ENCODE measurements around the gene SMIM45.

The SMIM45 gene

GRCh38 chr22:41957941-41958556 is 6.1 kb downstream of the SMIM45 start:
- DNase-seq (ENCODE audit: low read depth, low spot score) (no peak), ATAC-seq (peak; percentile 49)
- Histone ChIP-seq H3K4me3 (ENCODE audit: low read depth in 2 of 2, low read length in 2 of 2) (no peak overlapping the region), H3K9me3 (ENCODE audit: control insufficient read depth, insufficient read depth, low read depth, low read length) (no peaks in the 10 kb centered on the region), H3K27me3 (ENCODE audit: control insufficient read depth, insufficient read depth, low read length) (no peaks in the 10 kb centered on the region), H3K27ac (ENCODE audit: low read length) (no peak overlapping the region), H3K4me1 (ENCODE audit: control insufficient read depth, insufficient read depth, low read length) (peaks cover 5% of the 10 kb centered on the region; the same call in 1 of the 2 replicates), H3K36me3 (ENCODE audit: control insufficient read depth, insufficient read depth, low read length) (no peaks in the 10 kb centered on the region)
- TF ChIP-seq SIN3A (IDR thresholded peaks at IDR 0.05; ENCODE audit: borderline replicate concordance, insufficient read depth, low read depth, low read length) (no peak), POLR2AphosphoS5 (IDR thresholded peaks at IDR 0.05; ENCODE audit: low read depth, low read length) (no peak), TCF7L2 (IDR thresholded peaks at IDR 0.05; ENCODE audit: low read depth, low read length) (no peak), REST (IDR thresholded peaks at IDR 0.05; ENCODE audit: insufficient read depth in 1 of 2, low read depth in 2 of 2, low read length in 1 of 2) (no peak), CTCF (IDR thresholded peaks at IDR 0.05) (no peak; the same call in none of the 2 replicates)
- POLR2A ChIA-PET: no interaction called here
- no TSS peak for BruUV-seq (replicated peaks)
- in situ Hi-C loops (cut with HindIII; ENCODE audit: low pct_unique_long_range_greater_than_20kb, low sequenced_read_pairs): no loop called here
- CTCF ChIA-PET: interaction anchor here (0.6 kb wide), 1 partner anchor 28 kb away, joined by 4 read pairs; no protein-coding TSS in a partner anchor
- intact Hi-C loops (cut with micrococcal nuclease; ENCODE audit: unreplicated experiment): no loop called here

GRCh38 chr22:41963453-41964111 is 11.6 kb downstream of the SMIM45 start:
- no peaks in the 10 kb centered on the region for H3K9me3 ChIP-seq (ENCODE audit: control insufficient read depth, insufficient read depth, low read depth, low read length)
- H3K27me3 ChIP-seq (ENCODE audit: control insufficient read depth, insufficient read depth, low read length): no peaks in the 10 kb centered on the region
- DNase-seq (ENCODE audit: low read depth, low spot score): no peak
- ChIA-PET CTCF (no interaction called here), POLR2A (no interaction called here)
- intact Hi-C loops (cut with micrococcal nuclease; ENCODE audit: unreplicated experiment) (loop anchor here (10.0 kb wide), 1 partner anchor 151 kb away; no protein-coding TSS in a partner anchor), in situ Hi-C loops (cut with HindIII; ENCODE audit: low pct_unique_long_range_greater_than_20kb, low sequenced_read_pairs) (no loop called here)
- no peak overlapping the region for H3K27ac ChIP-seq (ENCODE audit: low read length)
- no peak for TF ChIP-seq POLR2AphosphoS5 (IDR thresholded peaks at IDR 0.05; ENCODE audit: low read depth, low read length)
- TF ChIP-seq TCF7L2 (IDR thresholded peaks at IDR 0.05; ENCODE audit: low read depth, low read length): no peak
- TF ChIP-seq SIN3A (IDR thresholded peaks at IDR 0.05; ENCODE audit: borderline replicate concordance, insufficient read depth, low read depth, low read length): no peak
- no peak for TF ChIP-seq REST (IDR thresholded peaks at IDR 0.05; ENCODE audit: insufficient read depth in 1 of 2, low read depth in 2 of 2, low read length in 1 of 2)
- no peak for TF ChIP-seq CTCF (IDR thresholded peaks at IDR 0.05)
- no peak for ATAC-seq
- H3K4me1 ChIP-seq (ENCODE audit: control insufficient read depth, insufficient read depth, low read length): peaks cover 5% of the 10 kb centered on the region; the same call in 1 of the 2 replicates
- no TSS peak for BruUV-seq (replicated peaks)
- H3K36me3 ChIP-seq (ENCODE audit: control insufficient read depth, insufficient read depth, low read length): no peaks in the 10 kb centered on the region
- no peak overlapping the region for H3K4me3 ChIP-seq (ENCODE audit: low read depth in 2 of 2, low read length in 2 of 2)
